Pancreas (tissue), 10 donors: ENCODE results near the gene TOP3B. TPM values are rescaled to one million over a fixed set of nuclear protein-coding genes. Genes with fewer than 3 reads are reported as not detected.

Source experiments
- ATAC-seq, 4 donors: fragments of 200-7000 bp; cut with Tn5 transposase; one replicate each; pipeline versions ENCODE4 v1.8.0 to v1.9.1; 2020; ENCODE audit warnings: mild to moderate bottlenecking in 4 of 4, moderate library complexity in 4 of 4
- DNase-seq, 6 donors: peaks; one replicate each; pipeline ENCODE4 v3.0.0-alpha.2; 2020
- FAIRE-seq: peaks from 2 replicates; lab custom pipeline; 2012; peaks lifted over from hg19 to GRCh38; lab: Jason Lieb, UNC
- H3K27ac ChIP-seq, 4 donors: fragments of 200-600 bp; sonication (generic); 1 replicate in 3 of 4; 2 replicates in 1 of 4; pipeline versions ENCODE4 v1.5.0 to v1.8.0; 2020
- H3K27me3 ChIP-seq, 4 donors: fragments of 200-600 bp; one replicate each; pipeline ENCODE4 v1.8.0; 2021
- H3K36me3 ChIP-seq, 3 donors: fragments of 200-600 bp; sonication (generic) in 1 of 3; one replicate each; pipeline versions ENCODE4 v1.5.0 to v1.8.0; 2020 to 2021
- H3K4me1 ChIP-seq, 3 donors: fragments of 200-600 bp; one replicate each; pipeline ENCODE4 v1.8.0; 2021
- H3K4me3 ChIP-seq, 4 donors: fragments of 200-600 bp; sonication (generic) in 2 of 4; one replicate each; pipeline versions ENCODE4 v1.5.0 to v1.8.0; 2020 to 2021
- H3K9me3 ChIP-seq, 4 donors: fragments of 200-600 bp; one replicate each; pipeline ENCODE4 v1.8.0; 2021
- CTCF ChIP-seq, 4 donors: fragments of 200-600 bp; sonication (generic) in 3 of 4; IDR thresholded peaks; one replicate each; pipeline versions ENCODE4 v1.5.0 to v1.8.0; 2021; ENCODE audit warnings: antibody characterized with exemption in 4 of 4
- WGBS, 2 donors: extraction: QIAGEN DNeasy Blood & Tissue Kit; methylation state at CpG; one replicate each; pipeline ENCODE4 v1.1.7; 2013; 5-methylcytosine and 5-hydroxymethylcytosine counted together
- intact Hi-C, 3 donors: fragments of 100-400 bp; cut with DNase I; formaldehyde crosslinking; loops; one replicate each; pipeline versions ENCODE4 v1.11.1 to v1.14.2; 2022
- polyA plus RNA-seq, 2 donors: library from polyadenylated mRNA; stranded (reverse); fragments of 200-250 nt; gene quantifications; one replicate each; pipeline ENCODE4 v1.2.3, GENCODE V29; 2013
- total RNA-seq, 6 donors: library from RNA; stranded (reverse); fragmentation: NEBNext Ultra II Directional in 4 of 6; extraction: Animal tissue kit (Norgen Biotek cat#: 25700) in 4 of 6; gene quantifications; one replicate each; pipeline versions ENCODE4 v1.2.1 to v1.2.4, GENCODE V29; 2021 to 2023
- donor health status: healthy with polysubstance abuse.
- donor health status: DM: no; HTN: no; CAD: no; lungs with moderate emphysema.
- donor health status: DM: no; HTN: no; CAD: no.
- donor health status: control.
- donor health status: control.
- donor health status: Bipolar disorder and iron deficiency.
- donor health status: DM: yes; HTN: yes; CAD: no.
- donor health status: DM: no; HTN: no; CAD: no.
- donor health status: DM: no; HTN: no; CAD: no.
- donor health status: DM: yes; HTN: yes; CAD: no.

TOP3B gene
- total and polyA plus RNA-seq, 8 donors: 6.7 to 20.5 (median 11.3) TPM

GRCh38 chr22:21977814-21978213 lies 4.8 kb downstream of the TOP3B start:
- Histone ChIP-seq H3K4me3 (no peak overlapping the region), H3K27ac (no peak overlapping the region), H3K36me3 (peaks cover 0 to 17% (median 9%) of the 10 kb centered on the region in 3 donors), H3K9me3 (no peaks in the 10 kb centered on the region), H3K27me3 (no peaks in the 10 kb centered on the region), H3K4me1 (peaks cover 4 to 10% (median 6%) of the 10 kb centered on the region in 3 donors)
- FAIRE-seq (no peak), ATAC-seq (no peak), DNase-seq (peak in 1 of 6 donors; percentile 25)
- intact Hi-C loops: no loop called here
- no peak for TF ChIP-seq CTCF (IDR thresholded peaks at IDR 0.05)
- WGBS, 2 donors: 95 to 100% methylated on average over 1 of the region's 1 CpG

GRCh38 chr22:21975854-21976345 lies 6.7 kb downstream of the TOP3B start:
- FAIRE-seq (no peak), ATAC-seq (no peak), DNase-seq (no peak)
- no peaks in the 10 kb centered on the region for H3K27me3 ChIP-seq
- no peaks in the 10 kb centered on the region for H3K9me3 ChIP-seq
- peaks cover 0 to 29% (median 12%) of the 10 kb centered on the region in 3 donors for H3K36me3 ChIP-seq
- no peak overlapping the region for H3K27ac ChIP-seq
- intact Hi-C loops: no loop called here
- H3K4me1 ChIP-seq: no peaks in the 10 kb centered on the region
- no peak overlapping the region for H3K4me3 ChIP-seq
- WGBS, 2 donors: 86 to 95% methylated on average over 5 of the region's 5 CpGs
- TF ChIP-seq CTCF (IDR thresholded peaks at IDR 0.05): no peak

- 84 to 91% methylated on average over 5 of the region's 5 CpGs for WGBS, 2 donors
- no peak overlapping the region for H3K27ac ChIP-seq
- peaks cover 0 to 35% (median 14%) of the 10 kb centered on the region in 3 donors for H3K36me3 ChIP-seq
- H3K4me1 ChIP-seq: no peaks in the 10 kb centered on the region
- DNase-seq: no peak
- FAIRE-seq: no peak
- no peak for ATAC-seq
- H3K27me3 ChIP-seq: no peaks in the 10 kb centered on the region
- intact Hi-C loops: no loop called here
- H3K9me3 ChIP-seq: no peaks in the 10 kb centered on the region
- no peak overlapping the region for H3K4me3 ChIP-seq
- no peak for TF ChIP-seq CTCF (IDR thresholded peaks at IDR 0.05)
These were observed 7.3 kb downstream of the TOP3B start for GRCh38 chr22:21975273-21975672.

- ATAC-seq (no peak), DNase-seq (no peak), FAIRE-seq (no peak)
- H3K27ac ChIP-seq: no peak overlapping the region
- H3K4me1 ChIP-seq: no peaks in the 10 kb centered on the region
- WGBS, 2 donors: 86 to 89% methylated on average over 12 of the region's 12 CpGs
- H3K27me3 ChIP-seq: no peaks in the 10 kb centered on the region
- H3K4me3 ChIP-seq: no peak overlapping the region
- H3K36me3 ChIP-seq: peaks cover 0 to 44% (median 14%) of the 10 kb centered on the region in 3 donors
- H3K9me3 ChIP-seq: no peaks in the 10 kb centered on the region
- no peak for TF ChIP-seq CTCF (IDR thresholded peaks at IDR 0.05)
- intact Hi-C loops: no loop called here
These were observed 8.4 kb downstream of the TOP3B start for GRCh38 chr22:21974058-21974649.

GRCh38 chr22:21972806-21973205 lies 9.8 kb downstream of the TOP3B start:
- H3K27ac ChIP-seq: no peak overlapping the region
- peaks cover 0 to 55% (median 23%) of the 10 kb centered on the region in 3 donors for H3K36me3 ChIP-seq
- peak in 1 of 6 donors; percentile 37 for DNase-seq
- FAIRE-seq: no peak
- TF ChIP-seq CTCF (IDR thresholded peaks at IDR 0.05): no peak
- H3K4me3 ChIP-seq: no peak overlapping the region
- H3K4me1 ChIP-seq: no peaks in the 10 kb centered on the region
- ATAC-seq: no peak
- no peaks in the 10 kb centered on the region for H3K27me3 ChIP-seq
- intact Hi-C loops: no loop called here
- H3K9me3 ChIP-seq: no peaks in the 10 kb centered on the region
- WGBS, 2 donors: 80 to 83% methylated on average over 6 of the region's 6 CpGs
